Measurements from ENCODE around the gene DKK2.

The DKK2 gene

GRCh38 chr4:106981431-106981830 lies 54.7 kb downstream of the DKK2 start:
- H3K27ac ChIP-seq (replicated peaks): no peak overlapping the region
- no peaks in the 10 kb centered on the region for H3K27me3 ChIP-seq (ENCODE audit: insufficient read depth, poor library complexity, severe bottlenecking)
- H3K4me3 ChIP-seq (replicated peaks; ENCODE audit: insufficient read depth, low read length): no peak overlapping the region
- DNase-seq (ENCODE audit: low read depth in 1 of 2, low spot score in 1 of 2): no peak
- TF ChIP-seq CTCF (IDR thresholded peaks at IDR 0.05; ENCODE audit: insufficient read depth, low read length) (no peak), POLR2AphosphoS5 (IDR thresholded peaks at IDR 0.05; ENCODE audit: low read depth) (no peak), SPI1 (IDR thresholded peaks at IDR 0.05; ENCODE audit: borderline replicate concordance, low read depth) (no peak), REST (IDR thresholded peaks at IDR 0.05; ENCODE audit: insufficient replicate concordance, low read depth) (no peak), GABPA (IDR thresholded peaks at IDR 0.05; ENCODE audit: low read depth) (no peak)

- TF ChIP-seq POLR2AphosphoS5 (IDR thresholded peaks at IDR 0.05; ENCODE audit: low read depth): no peak
- TF ChIP-seq CTCF (IDR thresholded peaks at IDR 0.05; ENCODE audit: insufficient read depth, low read length): no peak
- no peak for TF ChIP-seq GABPA (IDR thresholded peaks at IDR 0.05; ENCODE audit: low read depth)
- no peak for TF ChIP-seq SPI1 (IDR thresholded peaks at IDR 0.05; ENCODE audit: borderline replicate concordance, low read depth)
- no peak for TF ChIP-seq REST (IDR thresholded peaks at IDR 0.05; ENCODE audit: insufficient replicate concordance, low read depth)
- no peak for DNase-seq (ENCODE audit: low read depth in 1 of 2, low spot score in 1 of 2)
- H3K4me3 ChIP-seq (replicated peaks; ENCODE audit: insufficient read depth, low read length): no peak overlapping the region
- no peak overlapping the region for H3K27ac ChIP-seq (replicated peaks)
- H3K27me3 ChIP-seq (ENCODE audit: insufficient read depth, poor library complexity, severe bottlenecking): no peaks in the 10 kb centered on the region
These were observed 56.6 kb downstream of the DKK2 start for GRCh38 chr4:106979476-106979875.

GRCh38 chr4:106978046-106978774 lies 57.9 kb downstream of the DKK2 start:
- Histone ChIP-seq H3K4me3 (replicated peaks; ENCODE audit: insufficient read depth, low read length) (no peak overlapping the region), H3K27ac (replicated peaks) (no peak overlapping the region), H3K27me3 (ENCODE audit: insufficient read depth, poor library complexity, severe bottlenecking) (no peaks in the 10 kb centered on the region)
- TF ChIP-seq CTCF (IDR thresholded peaks at IDR 0.05; ENCODE audit: insufficient read depth, low read length) (no peak), GABPA (IDR thresholded peaks at IDR 0.05; ENCODE audit: low read depth) (no peak), REST (IDR thresholded peaks at IDR 0.05; ENCODE audit: insufficient replicate concordance, low read depth) (no peak), SPI1 (IDR thresholded peaks at IDR 0.05; ENCODE audit: borderline replicate concordance, low read depth) (no peak), POLR2AphosphoS5 (IDR thresholded peaks at IDR 0.05; ENCODE audit: low read depth) (no peak)
- no peak for DNase-seq (ENCODE audit: low read depth in 1 of 2, low spot score in 1 of 2)
